GM12872 (cell line): ENCODE results near the gene TPRG1.

ENCODE experiments used
- TF ChIP-seq, protein P1 (sequence below): IDR thresholded peaks from 3 replicates; pipeline ENCODE4 v1.5.1; 2011; ENCODE audit warnings: low read depth, mild to moderate bottlenecking, low read length, moderate library complexity; ENCODE audit not compliant: insufficient read depth

Gene TPRG1

DNA sequence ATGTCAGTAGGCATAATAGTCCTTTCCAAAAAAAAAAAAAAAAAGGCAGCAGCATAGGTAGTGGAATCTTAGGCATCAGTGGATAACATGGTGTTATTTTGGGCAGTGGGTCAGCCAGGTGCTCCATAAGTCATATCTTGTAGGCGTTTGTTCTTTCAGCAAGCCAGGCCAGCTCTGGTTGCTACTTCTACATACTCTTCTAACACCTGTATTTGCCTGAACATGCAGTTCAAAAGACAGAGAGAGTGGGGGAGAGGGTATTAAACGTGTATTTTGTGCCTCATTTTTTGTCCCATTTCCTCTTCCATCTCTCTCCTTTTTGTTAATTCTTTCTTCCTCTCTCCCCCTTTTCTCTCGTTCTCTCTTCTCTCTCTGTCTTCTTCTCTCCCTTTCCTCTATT, 110.4 kb downstream of the TPRG1 start:
- TF ChIP-seq, protein P1, sequence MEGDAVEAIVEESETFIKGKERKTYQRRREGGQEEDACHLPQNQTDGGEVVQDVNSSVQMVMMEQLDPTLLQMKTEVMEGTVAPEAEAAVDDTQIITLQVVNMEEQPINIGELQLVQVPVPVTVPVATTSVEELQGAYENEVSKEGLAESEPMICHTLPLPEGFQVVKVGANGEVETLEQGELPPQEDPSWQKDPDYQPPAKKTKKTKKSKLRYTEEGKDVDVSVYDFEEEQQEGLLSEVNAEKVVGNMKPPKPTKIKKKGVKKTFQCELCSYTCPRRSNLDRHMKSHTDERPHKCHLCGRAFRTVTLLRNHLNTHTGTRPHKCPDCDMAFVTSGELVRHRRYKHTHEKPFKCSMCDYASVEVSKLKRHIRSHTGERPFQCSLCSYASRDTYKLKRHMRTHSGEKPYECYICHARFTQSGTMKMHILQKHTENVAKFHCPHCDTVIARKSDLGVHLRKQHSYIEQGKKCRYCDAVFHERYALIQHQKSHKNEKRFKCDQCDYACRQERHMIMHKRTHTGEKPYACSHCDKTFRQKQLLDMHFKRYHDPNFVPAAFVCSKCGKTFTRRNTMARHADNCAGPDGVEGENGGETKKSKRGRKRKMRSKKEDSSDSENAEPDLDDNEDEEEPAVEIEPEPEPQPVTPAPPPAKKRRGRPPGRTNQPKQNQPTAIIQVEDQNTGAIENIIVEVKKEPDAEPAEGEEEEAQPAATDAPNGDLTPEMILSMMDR = no peak

DNA sequence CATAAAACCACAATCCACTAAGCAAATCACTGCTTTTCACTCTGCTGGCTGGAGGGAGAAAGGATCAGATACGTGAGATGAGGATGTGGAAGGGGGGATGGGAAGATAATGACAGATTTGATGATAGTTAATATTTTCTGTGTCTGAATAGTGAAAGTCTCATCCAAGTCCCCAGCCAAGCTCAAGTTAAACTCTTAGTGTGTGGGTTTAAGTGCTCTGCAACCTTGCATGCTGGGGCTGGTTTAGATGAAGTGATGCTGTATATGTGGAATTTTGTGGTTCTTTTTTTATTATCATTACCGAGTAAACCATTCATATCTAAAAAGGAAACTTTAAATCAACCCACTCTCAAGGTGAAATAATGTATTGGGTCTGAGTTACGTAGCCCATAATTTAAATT, 111.0 kb downstream of the TPRG1 start:
- TF ChIP-seq, protein P1 = no peak

DNA sequence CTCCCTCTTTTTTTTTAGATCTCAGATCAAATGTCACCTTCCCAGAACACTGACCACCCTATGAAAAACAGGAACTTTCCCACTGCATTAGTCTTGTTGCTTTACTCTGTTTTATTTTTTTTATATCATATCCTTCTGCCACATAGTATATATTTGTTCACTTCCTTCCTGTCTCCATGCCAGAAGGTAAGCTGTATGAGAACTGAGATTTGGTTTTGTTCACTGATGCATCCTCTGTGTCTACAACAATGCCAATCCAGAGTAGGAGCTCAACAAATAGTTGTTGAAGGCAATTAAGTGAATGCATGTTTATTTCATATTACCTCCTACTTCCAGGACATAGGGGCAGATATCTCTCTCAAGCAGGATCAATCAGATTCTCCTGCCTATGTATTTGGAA, 114.4 kb downstream of the TPRG1 start:
- TF ChIP-seq, protein P1 = no peak

DNA sequence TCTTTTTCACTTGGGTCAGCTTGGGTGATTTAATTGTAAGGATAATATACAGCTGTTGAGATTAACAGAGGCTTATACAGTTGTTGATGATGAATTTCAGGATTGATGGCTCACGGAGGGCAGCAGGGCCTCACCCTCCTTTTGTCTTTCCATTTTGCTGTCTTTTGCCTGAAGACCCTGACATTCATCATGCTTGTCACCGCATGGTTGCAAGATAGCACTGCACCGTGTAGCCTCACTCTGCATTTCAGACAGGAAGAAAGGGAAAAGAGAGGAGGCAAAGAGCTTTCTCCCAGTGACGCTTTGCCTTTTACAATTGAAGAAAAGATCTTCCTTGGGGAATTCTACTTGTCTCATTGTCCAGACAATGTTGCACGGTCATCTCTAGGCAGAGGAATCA, 115.1 kb downstream of the TPRG1 start:
- TF ChIP-seq, protein P1 = no peak

DNA sequence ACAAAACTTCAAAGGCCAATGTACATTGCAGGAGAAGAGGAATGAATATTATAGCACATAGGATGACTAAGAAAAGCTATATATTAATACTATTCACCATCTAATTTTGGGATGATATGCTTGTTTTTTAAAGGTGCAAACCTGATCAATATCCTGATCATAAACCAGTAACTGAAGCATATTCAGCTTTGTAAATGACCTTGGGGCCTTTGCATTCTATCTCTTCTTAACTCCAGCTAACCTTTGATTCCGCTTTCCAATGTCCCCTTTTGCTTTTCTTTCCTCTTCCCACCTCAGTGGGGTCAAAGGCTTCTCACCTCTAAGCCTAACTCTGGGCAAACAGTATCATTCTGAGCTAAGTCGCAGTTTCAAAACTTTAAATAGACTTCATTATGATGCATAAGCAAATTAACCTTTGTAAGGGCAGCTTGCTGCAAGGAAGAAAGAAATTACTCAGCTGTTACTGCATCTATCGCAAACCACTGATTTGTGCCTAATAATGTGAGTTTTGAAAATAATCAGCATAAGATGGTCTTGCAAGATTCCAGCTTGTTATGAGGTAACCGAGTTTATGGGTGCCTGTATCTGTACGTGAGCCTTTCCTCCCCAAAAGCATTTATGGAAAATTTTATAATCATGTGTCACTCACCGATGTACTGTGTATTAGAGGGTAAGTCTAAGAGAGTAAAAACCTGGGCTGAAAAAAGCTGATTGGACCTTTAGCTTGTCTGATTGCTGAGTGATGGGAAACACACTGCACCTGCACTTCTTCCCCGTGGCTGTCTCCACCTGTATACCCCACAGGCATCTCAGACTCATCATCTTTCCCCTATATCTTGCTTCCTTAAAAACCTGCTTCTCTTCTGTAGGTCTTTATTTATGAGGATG, 116.8 kb downstream of the TPRG1 start:
- TF ChIP-seq, protein P1 = no peak

DNA sequence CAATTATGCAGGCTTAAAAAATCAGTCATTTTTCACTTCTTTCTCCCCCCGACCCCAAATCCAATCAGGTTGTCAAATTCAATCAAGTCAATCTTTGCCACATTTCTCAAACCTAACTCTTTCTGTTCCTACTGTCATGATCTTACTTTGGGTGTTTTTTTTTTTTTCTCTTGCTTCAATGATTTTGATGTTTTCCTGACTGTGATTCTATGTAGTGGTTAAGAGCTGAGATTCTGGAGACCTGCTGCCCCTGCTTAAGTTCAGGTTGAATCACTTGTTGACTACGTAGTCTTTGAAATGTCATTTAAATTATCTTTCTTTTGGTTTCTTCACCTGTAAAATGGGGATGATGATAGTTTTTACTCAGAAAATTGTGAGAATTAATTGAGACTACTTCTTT, 117.5 kb downstream of the TPRG1 start:
- TF ChIP-seq, protein P1 = no peak

DNA sequence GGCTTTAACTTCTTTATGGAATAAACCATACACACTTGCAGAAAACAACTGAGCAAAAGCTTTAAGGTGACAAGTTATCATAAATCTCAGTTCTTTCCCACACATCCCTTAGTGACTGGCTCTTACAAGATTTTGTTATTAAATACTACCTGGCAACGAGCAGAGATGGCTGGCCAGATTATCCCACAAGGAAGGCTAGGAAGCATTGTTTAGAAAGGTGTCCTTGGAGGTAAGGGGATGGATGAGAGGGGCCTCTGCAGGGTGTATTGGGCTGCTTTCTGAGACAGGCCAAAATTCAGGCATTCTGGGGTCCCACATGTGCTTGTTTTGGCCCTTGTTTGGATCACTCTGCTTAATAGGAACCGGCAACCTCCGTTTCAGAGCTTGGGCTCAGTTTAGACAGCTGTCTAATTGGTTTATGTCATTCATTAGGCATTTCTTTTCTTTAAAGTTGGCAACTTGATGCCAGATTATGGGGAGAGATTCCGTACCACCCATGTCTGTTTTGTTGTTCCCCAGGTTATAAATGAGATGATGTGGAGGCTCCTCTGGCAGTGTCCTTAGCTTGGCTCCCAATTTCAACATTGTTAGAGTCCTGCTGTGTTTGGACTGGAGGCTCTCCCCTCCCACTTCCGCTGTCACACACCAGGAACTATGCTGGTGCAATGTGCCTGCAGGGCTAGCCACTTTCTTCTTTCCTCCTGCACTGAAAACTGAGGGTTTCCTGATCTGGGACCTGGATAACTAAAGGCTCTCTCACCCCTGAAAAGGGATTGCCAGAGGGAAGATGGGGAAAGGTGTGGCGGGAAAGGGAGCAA, 121.1 kb downstream of the TPRG1 start:
- TF ChIP-seq, protein P1 = no peak
